Gastrocnemius medialis (tissue), 4 donors: Measurements from ENCODE around the gene POR.

ENCODE experiments used
- CTCF ChIP-seq, 5 experiments: fragments of 450-650 bp in 3 of 5; fragments of 200-600 bp in 2 of 5; sonication (generic) in 2 of 5; IDR thresholded peaks in 4 of 5; conservative IDR thresholded peaks in 1 of 5; 1 replicate in 4 of 5; 2 replicates in 1 of 5; pipeline ENCODE4 v1.5.1; 2016 to 2019; ENCODE audit warnings: antibody characterized with exemption in 5 of 5, mild to moderate bottlenecking in 3 of 5, moderate library complexity in 3 of 5
- POLR2A ChIP-seq, 2 donors: fragments of 450-650 bp; IDR thresholded peaks; one replicate each; pipeline ENCODE4 v1.6.1; 2017; ENCODE audit warnings: antibody characterized with exemption in 2 of 2, mild to moderate bottlenecking in 2 of 2, moderate library complexity in 2 of 2

DNA sequence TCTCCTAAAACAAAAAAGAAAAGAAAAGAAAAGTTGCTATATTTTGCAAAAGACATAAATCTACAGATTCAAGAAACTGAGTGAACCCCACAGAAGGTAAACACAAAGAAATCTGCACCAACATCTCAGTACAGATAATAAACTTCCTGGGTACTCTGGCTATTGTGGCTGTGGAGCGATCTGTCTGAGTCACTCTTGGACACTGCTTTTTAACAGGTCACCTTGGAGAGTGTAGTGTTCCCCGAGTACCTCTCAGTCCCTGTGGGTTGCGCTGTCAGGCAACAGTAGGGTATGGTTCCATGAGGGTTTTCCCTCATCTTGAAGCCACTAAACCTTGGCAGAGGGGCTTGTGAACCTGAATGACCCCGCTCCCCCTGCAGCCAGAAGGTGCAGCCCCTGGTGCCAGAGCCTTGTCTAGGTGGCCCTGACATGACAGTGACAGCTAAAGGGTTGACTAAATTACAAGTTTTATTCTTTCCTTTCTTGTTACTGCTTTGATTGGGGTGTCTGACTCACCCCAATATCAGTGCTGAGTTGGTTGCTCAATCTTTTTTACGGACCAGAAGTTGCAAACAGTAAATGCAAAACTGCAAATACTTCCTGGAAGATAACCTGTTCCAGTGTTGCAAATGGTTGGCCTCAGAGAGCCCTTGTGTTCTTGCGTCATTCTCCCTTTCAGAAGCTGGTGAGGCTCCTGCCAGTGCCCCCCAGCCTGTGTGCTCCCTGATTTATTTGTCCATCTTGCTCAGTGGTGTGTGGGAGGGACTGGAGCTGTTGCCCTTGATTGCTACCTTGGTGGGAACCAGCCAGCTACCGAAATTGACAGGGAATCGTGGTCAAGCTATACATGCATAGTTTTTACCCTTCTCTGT, 30.6 kb downstream of the POR start:
- peak in 4 of 5 experiments; percentile 13 to 51 (median 35) for TF ChIP-seq CTCF (IDR thresholded peaks at IDR 0.05 in 4 of 5, conservative IDR thresholded peaks at IDR 0.05 in 1 of 5)
- TF ChIP-seq POLR2A (IDR thresholded peaks at IDR 0.05): peak in 1 of 2 donors; percentile 23
